Nephron progenitor cell (in vitro differentiated cells): Measurements from ENCODE around the gene PGPEP1.

ENCODE experiments used
- DNase-seq: peaks from one replicate; pipeline ENCODE4 v3.0.0; 2021
- H3K27ac Mint-ChIP-seq: 2 replicates; pipeline ENCODE4 v1.8.0; 2021; ENCODE audit warnings: mild to moderate bottlenecking, moderate library complexity, mixed read lengths
- H3K27me3 Mint-ChIP-seq: 2 replicates; pipeline ENCODE4 v1.8.0; 2021; ENCODE audit warnings: mild to moderate bottlenecking, low read depth, mixed read lengths; ENCODE audit not compliant: poor library complexity
- H3K36me3 Mint-ChIP-seq: 2 replicates; pipeline ENCODE4 v1.8.0; 2021; ENCODE audit warnings: low read depth, mixed read lengths
- H3K4me1 Mint-ChIP-seq: 2 replicates; pipeline ENCODE4 v1.8.0; 2021; ENCODE audit warnings: mixed read lengths
- H3K4me3 Mint-ChIP-seq: 2 replicates; pipeline ENCODE4 v1.8.0; 2021; ENCODE audit warnings: mild to moderate bottlenecking, moderate library complexity, mixed read lengths
- H3K9me3 Mint-ChIP-seq: 2 replicates; pipeline ENCODE4 v1.8.0; 2021; ENCODE audit warnings: mild to moderate bottlenecking, moderate library complexity, mixed read lengths
- TF ChIP-seq, protein P1 (sequence below): fragments of 200-600 bp; sonication (generic); IDR thresholded peaks from 2 replicates; pipeline ENCODE4 v1.5.0; 2021; ENCODE audit warnings: antibody characterized with exemption

The PGPEP1 gene

DNA sequence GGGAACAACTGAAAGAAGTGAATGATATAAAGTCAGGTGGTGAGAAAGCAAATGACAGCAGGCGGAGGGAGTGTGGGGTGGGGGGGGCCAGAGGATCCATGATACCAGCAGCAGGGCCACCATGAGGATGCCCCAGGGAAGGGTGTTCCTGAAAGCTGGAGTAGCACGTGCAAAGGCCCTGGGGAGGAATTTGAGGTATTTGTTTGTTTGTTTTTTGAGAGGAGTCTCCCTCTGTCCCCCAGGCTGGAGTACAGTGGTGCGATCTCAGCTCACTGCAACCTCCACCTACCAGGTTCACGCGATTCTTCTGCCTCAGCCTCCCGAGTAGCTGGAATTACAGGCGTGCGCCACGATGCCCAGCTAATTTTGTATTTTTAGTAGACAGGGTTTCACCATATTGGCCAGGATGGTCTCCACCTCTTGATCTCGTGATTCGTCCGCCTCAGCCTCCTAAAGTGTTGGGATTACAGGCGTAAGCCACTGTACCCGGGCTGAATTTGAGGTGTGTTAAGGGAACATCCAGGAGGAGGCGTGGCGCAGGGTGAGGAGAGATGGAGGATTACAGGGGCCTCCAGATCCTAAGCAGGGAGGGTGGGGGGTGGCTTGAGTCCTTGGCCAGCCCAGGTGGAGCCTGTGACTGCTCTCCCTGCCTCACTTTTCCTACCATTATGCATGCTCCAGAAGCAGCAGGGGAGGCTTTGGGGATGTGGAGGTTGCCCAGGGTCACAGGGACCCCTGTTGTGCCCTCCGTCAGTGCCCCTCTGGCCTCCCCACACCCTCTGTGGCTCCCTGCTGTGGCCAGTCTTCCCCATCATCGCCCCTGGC is 46.5 kb upstream of the PGPEP1 start:
- no peaks in the 10 kb centered on the region for H3K36me3 Mint-ChIP-seq
- no peak for DNase-seq
- H3K4me1 Mint-ChIP-seq = peaks cover 44% of the 10 kb centered on the region
- H3K27ac Mint-ChIP-seq = no peak overlapping the region
- H3K9me3 Mint-ChIP-seq = no peaks in the 10 kb centered on the region
- peak overlapping the region; percentile 87 for H3K4me3 Mint-ChIP-seq
- TF ChIP-seq, protein P1, sequence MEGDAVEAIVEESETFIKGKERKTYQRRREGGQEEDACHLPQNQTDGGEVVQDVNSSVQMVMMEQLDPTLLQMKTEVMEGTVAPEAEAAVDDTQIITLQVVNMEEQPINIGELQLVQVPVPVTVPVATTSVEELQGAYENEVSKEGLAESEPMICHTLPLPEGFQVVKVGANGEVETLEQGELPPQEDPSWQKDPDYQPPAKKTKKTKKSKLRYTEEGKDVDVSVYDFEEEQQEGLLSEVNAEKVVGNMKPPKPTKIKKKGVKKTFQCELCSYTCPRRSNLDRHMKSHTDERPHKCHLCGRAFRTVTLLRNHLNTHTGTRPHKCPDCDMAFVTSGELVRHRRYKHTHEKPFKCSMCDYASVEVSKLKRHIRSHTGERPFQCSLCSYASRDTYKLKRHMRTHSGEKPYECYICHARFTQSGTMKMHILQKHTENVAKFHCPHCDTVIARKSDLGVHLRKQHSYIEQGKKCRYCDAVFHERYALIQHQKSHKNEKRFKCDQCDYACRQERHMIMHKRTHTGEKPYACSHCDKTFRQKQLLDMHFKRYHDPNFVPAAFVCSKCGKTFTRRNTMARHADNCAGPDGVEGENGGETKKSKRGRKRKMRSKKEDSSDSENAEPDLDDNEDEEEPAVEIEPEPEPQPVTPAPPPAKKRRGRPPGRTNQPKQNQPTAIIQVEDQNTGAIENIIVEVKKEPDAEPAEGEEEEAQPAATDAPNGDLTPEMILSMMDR = no peak
- peaks cover 5% of the 10 kb centered on the region for H3K27me3 Mint-ChIP-seq

DNA sequence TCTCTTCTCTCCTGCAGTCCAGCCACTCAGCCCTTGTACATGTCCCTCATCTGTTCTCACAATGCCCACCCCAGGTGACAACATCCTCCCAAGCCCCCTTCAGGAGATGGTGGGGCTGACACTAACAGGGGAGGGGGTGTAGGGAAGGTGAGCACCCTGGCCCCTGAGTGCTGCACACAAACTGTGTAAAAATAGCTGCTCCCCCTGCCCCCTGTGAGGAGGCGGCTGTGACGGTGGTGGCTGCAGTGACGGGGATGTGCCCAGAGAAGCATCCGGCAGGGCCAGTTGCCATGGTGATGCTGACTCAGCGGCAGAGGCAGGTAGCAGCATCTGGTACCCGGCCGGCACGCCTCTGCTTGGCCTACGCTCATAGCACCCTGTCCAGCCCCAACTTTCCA is 45.9 kb upstream of the PGPEP1 start:
- TF ChIP-seq, protein P1 = no peak
- Mint-ChIP-seq H3K4me1 (peaks cover 48% of the 10 kb centered on the region), H3K27ac (no peak overlapping the region), H3K9me3 (no peaks in the 10 kb centered on the region), H3K36me3 (no peaks in the 10 kb centered on the region), H3K27me3 (peaks cover 5% of the 10 kb centered on the region), H3K4me3 (no peak overlapping the region)
- DNase-seq = no peak

DNA sequence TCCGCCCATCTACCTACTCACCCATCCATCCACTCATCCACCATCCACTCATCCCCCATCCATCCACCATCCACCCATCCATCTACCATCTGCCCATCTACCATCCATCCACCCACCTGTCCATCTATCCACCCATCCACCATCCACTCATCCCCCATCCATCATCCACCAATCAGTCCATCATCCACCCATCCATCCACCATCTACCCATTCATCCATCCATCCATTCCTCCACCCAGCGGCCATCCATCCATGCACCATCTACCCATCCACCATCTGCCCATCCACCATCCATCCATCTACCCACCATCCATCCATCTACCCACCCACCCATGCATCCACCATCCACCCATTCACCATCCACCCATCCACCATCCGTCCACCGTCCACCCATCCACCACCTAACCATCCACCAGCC is 45.4 kb upstream of the PGPEP1 start:
- peaks cover 5% of the 10 kb centered on the region for H3K27me3 Mint-ChIP-seq
- H3K9me3 Mint-ChIP-seq = no peaks in the 10 kb centered on the region
- TF ChIP-seq, protein P1 = no peak
- no peak overlapping the region for H3K4me3 Mint-ChIP-seq
- peaks cover 43% of the 10 kb centered on the region for H3K4me1 Mint-ChIP-seq
- H3K36me3 Mint-ChIP-seq = no peaks in the 10 kb centered on the region
- DNase-seq = no peak
- H3K27ac Mint-ChIP-seq = no peak overlapping the region

DNA sequence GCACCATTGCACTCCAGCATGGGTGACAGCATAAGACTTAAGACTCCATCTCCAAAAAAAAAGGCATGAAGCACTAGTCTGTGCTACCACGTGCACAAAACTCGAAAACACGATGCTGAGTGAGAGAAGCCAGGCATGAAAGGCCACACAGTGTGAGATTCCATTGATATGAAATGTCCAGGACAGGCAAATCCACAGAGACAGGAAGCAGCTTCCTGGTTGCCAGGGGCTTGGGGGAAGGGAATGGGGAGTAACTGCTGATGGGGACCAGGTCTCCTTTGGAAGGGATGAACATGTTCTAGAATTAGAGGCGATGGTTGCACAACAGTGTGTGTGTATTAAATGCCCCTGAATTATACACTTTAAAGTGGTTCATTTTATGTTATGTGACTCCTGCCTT is 43.1 kb upstream of the PGPEP1 start:
- peaks cover 26% of the 10 kb centered on the region for H3K4me1 Mint-ChIP-seq
- no peak overlapping the region for H3K27ac Mint-ChIP-seq
- TF ChIP-seq, protein P1 = no peak

DNA sequence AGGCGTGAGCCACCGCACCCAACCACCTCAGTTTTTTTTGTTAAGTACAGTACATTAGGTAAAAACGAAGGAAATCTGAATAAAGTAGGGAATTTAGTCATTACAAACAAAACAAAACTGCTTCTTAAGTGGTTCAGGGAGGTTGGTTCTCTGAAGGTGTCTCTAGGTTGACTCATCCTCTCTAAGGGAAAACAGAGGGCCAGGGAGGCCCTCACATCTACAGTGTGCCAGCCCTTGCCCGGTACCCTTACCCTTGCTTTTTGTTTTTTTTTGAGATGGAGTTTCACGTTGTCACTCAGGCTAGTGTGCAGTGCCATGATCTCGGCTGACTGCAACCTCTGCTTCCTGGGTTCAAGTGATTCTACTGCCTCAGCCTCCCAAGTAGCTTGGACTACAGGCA is 41.8 kb upstream of the PGPEP1 start:
- Mint-ChIP-seq H3K4me1 (peaks cover 23% of the 10 kb centered on the region), H3K4me3 (no peak overlapping the region), H3K36me3 (no peaks in the 10 kb centered on the region), H3K9me3 (no peaks in the 10 kb centered on the region), H3K27me3 (peaks cover 5% of the 10 kb centered on the region), H3K27ac (no peak overlapping the region)
- DNase-seq = no peak
- TF ChIP-seq, protein P1 = no peak

More for the DNA sequence above, 43.1 kb upstream of the PGPEP1 start:
- no peaks in the 10 kb centered on the region for H3K36me3 Mint-ChIP-seq
- no peaks in the 10 kb centered on the region for H3K9me3 Mint-ChIP-seq
- H3K27me3 Mint-ChIP-seq = peaks cover 5% of the 10 kb centered on the region
- no peak for DNase-seq
- H3K4me3 Mint-ChIP-seq = no peak overlapping the region

DNA sequence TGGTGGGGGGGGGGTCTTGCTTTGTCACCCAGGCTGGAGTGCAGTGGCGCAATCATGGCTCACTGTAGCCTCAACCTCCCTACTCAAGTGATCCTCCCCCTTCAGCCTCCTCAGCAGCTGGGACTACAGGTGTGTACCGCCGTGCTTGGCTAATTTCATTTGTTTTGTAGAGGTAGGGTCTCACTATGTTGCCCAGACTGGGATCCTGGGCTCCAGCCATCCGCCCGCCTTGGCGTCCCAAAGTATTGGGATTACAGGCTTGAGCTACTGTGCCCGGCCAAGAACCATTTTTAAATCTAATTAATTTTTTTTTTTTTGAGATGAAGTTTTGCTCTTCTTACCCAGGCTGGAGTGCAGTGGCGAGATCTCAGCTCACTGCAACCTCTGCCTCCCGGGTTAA is 40.7 kb upstream of the PGPEP1 start:
- no peak overlapping the region for H3K4me3 Mint-ChIP-seq
- TF ChIP-seq, protein P1 = no peak
- peaks cover 23% of the 10 kb centered on the region for H3K4me1 Mint-ChIP-seq
- no peaks in the 10 kb centered on the region for H3K36me3 Mint-ChIP-seq
- no peaks in the 10 kb centered on the region for H3K9me3 Mint-ChIP-seq
- no peak overlapping the region for H3K27ac Mint-ChIP-seq
- no peak for DNase-seq
- peaks cover 5% of the 10 kb centered on the region for H3K27me3 Mint-ChIP-seq
